ENCODE data around the gene MRPL51.
A peak's percentile ranks its signal among the peaks of the same experiment; 100 is the strongest.
"Not testable (repeated sequence)": the region's sequence is repeated elsewhere in the genome, so short reads cannot be mapped to it uniquely, and the experiment has no call there.

The MRPL51 gene

DNA sequence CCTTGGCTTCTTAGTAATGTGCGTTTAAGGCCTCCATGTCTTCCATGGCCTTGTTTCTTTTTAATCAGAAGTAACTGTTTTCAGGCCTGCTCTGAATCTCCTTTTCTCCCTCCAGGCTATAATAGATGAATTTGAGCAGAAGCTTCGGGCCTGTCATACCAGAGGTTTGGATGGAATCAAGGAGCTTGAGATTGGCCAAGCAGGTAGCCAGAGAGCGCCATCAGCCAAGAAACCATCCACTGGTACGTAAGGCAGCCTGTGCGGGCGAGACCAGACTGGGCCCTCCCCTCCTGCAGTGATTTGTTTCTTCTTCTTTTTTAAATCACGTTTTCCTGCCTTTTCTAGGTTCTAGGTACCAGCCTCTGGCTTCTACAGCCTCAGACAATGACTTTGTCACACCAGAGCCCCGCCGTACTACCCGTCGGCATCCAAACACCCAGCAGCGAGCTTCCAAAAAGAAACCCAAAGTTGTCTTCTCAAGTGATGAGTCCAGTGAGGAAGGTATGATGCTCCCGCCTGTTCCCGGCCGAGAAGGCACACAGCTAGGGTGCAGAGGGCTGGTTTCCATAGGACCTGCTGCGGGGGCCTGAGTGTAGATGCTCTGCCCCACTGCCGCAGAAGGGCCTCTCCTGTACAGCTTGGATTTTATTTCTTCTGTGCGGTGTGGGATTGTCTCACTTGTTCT lies 37.7 kb upstream of the MRPL51 start:
- no peak for DNase-seq

DNA sequence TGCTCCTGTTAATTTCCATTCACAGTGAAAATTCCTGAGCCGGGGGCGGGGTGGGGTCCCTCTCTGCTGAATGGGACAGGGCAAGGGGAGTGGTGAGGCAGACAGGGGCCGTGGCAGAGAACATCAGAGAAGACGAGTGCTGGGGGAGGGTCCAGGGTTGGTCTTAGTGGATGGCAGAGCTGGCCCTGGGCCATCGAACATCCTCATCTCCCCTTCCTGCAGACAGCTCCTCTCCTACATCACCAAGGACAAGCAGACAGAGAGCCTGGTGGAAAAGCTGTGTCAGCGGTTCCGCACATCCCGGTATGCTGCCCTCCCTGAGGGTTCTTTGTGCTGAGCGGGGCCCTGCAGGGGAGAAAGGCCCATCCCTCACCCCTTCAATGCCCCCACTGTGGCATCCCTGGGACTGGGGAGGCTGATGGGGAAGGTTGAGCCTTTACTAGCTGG lies 36.3 kb upstream of the MRPL51 start:
- DNase-seq: no peak

DNA sequence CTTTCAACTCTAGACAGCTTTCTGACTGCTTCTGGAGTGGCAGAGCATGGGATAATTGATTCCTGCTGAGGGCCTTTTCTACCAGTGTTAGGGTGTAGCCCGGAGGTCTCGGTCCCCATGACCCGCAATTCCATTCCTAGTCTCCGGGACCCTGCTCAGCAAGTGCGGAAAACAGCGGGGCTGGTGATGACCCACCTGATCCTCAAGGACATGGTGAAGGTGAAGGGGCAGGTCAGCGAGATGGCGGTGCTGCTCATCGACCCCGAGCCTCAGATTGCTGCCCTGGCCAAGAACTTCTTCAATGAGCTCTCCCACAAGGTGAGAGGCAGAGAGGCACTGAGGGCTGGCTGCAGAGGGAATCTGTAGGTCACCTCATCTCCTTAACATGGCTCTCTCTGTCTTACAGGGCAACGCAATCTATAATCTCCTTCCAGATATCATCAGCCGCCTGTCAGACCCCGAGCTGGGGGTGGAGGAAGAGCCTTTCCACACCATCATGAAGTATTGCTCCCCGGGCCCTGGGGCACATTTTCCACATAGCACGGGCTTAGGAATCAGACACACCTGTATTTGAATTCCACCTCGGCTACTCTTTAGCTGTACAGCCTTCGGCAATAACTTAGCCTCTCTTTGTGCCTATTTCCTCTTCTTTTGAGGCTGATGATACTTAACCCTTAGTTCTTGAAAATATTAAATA lies 35.6 kb upstream of the MRPL51 start:
- DNase-seq: no peak

DNA sequence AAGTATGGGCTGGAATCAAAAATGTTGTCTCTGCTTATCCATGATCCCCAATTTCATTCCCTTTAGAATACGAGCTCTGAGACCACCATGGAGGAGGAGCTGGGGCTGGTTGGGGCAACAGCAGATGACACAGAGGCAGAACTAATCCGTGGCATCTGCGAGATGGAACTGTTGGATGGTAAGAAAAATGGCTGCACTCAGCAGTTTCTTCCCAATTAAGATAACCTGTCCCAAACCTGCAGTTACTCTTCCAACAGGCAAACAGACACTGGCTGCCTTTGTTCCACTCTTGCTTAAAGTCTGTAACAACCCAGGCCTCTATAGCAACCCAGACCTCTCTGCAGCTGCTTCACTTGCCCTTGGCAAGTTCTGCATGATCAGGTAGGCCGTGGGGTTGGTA lies 34.6 kb upstream of the MRPL51 start:
- DNase-seq: no peak

DNA sequence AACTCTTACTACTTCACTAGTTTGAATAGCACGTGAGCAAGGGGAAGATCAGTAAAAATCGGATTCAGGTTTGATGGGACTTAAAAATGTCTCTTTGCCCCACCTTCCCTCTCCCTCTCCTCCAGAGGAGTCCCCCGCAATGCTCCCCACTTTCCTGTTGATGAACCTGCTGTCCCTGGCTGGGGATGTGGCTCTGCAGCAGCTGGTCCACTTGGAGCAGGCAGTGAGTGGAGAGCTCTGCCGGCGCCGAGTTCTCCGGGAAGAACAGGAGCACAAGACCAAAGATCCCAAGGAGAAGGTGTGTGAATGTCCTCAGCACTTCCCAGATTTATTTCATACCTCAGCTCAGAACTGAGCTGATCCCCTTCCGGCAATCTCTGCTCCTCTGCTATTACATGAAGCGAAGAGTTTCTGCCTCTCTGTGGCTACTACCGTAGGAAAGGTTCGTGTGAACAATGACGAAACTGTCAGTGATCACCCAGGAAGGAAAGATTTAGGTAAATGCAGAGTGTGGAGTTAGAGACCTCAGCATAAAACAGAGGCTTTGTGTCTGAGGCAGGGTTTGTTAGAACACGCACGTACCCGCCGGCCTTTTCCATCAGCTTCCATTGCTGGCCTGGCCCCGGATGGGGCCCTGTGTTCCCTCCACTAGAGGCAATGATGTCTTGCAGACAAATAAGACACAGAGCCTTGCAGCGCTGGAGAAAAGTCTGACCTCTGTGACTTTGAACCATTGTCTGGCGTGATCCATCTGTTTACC lies 33.9 kb upstream of the MRPL51 start:
- no peak for DNase-seq

DNA sequence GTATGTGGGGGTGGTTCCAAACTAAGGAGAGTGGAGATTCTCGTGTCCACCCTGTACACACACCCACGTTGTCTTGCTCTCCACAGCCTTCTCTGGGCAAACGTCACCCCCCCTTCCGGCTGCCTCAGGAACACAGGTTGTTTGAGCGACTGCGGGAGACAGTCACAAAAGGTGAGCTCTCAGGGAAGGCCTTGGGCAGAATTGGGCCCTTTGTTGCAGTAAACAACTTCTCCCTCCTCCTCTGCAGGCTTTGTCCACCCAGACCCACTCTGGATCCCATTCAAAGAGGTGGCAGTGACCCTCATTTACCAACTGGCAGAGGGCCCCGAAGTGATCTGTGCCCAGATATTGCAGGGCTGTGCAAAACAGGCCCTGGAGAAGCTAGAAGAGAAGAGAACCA lies 33.1 kb upstream of the MRPL51 start:
- no peak for DNase-seq

DNA sequence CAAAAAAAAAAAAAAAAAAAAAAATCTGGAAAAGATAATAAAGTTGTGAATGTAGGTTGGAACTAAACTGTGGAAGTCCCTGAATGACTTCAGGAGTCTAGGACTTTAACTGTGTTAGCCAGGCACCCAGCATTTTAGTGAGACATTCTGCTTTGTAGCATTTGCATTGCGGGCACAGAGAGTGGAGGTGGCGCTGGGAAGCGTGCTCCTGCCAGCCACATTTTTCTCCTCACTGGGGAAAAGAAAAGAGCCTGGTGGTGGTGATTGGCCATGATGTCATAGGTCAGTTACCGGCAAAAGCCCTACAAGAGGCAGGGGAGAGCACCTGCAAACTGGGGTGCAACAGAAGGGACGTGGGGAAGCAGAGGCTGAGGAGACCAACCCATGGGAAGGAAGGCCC lies 31.6 kb upstream of the MRPL51 start:
- DNase-seq: no peak

DNA sequence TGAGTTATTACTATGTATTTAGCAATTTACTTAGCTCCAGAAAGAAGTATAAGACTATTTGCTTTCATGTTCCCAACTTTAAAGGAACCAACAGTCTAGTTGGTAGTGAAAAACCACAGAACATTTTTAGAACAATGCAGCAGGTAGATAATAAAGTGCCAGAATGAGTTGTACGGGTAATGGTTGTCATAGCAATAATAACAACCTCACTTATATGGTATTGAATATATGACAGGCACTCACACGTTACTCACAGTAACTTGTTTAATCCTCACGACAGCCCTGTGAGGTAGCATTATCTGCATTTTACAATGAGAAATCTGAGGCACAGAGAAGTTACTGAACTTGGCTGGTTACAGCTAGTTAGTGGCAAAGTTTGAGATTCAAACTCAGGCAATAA lies 30.6 kb upstream of the MRPL51 start:
- no peak for DNase-seq

DNA sequence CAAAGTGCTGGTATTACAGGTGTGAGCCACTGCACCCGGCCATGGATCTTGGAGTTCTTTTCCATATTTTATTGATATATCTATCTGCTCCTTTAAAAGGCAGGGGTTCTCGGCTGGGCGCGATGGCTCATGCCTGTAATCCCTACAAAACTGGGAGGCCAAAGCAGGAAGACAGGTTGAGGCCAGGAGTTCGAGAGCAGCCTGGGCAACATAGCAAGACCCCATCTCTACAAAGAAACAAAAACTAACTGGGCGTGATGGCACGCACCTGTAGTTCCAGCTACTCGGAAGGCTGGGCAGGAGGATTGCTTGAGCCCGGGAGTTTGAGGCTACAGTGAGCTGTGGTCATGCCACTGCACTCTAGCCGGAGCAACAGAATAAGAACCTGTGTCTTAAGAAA lies 29.1 kb upstream of the MRPL51 start:
- DNase-seq: no peak

DNA sequence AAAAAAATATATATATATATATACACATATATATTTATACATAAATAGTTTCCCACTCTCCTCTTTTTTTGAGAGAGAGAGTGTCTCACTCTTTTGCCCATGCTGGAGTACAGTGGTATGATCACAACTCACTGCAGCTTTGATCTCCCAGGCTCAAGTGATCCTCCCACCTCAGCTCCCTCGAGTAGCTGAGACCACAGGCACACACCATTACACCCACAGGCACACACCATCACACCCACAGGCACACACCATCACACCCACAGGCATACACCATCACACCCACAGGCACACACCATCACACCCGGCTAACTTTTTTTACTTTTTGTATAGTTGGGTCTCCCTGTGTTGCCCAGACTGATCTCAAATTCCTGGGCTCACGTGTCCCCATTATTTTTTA lies 27.1 kb upstream of the MRPL51 start:
- DNase-seq: no peak

DNA sequence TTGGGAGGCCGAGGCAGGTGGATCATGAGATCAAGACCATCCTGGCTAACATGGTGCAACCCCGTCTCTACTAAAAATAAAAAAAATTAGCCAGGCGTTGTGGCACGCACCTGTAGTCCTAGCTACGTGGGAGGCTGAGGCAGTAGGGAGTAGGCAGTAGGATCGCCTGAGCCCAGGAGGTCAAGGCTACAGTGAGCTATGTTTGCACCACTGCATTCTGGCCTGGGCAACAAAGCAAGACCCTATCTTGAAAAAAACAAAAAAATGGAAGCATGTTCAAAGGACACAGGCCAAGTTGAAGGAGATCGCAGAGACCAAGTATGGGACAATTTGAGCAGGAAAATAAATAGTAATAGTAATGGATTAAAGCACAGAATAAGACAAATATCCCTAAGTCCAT lies 15.0 kb upstream of the MRPL51 start:
- DNase-seq: no peak

DNA sequence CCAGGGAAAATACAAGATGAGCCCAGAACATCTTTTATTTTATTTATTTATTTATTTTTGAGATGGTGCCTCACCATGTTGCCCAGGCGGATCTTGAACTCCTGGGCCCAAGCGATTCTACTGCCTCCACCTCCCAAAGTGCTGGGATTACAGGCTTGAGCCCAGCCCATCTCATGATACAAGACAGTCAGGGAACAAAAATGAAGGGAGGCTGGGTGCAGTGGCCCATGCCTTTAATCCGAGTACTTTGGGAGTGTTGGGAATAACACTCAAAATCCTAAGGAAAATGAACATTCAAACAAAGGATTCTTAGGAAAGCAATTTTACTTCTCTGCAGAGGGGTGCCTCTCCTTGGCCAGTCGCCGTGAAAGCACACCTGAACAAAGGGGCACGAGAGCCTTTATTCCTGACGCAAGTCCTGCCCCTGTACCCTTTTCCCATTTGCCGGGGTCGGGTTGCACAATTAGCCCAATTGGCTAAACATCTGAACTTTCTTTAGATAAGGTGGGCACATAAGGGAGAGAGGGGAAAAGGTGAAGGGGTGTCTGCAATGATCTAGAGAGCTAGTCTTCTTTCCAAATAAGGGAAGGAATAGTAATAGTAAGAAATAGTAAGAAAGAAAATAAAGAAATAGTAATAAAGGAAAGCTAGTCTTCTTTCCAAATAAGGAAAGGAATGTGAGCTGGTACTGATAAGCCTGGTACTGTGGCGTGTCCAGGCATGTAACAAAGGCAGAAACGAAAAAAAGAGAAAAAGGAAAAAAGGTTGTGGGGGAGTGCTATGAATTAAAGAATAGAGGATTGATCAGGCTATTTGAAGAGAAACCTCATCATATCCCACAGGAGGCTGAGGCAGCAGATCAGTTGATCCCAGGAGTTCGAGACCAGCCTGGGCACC lies 14.3 kb upstream of the MRPL51 start:
- DNase-seq: no peak

DNA sequence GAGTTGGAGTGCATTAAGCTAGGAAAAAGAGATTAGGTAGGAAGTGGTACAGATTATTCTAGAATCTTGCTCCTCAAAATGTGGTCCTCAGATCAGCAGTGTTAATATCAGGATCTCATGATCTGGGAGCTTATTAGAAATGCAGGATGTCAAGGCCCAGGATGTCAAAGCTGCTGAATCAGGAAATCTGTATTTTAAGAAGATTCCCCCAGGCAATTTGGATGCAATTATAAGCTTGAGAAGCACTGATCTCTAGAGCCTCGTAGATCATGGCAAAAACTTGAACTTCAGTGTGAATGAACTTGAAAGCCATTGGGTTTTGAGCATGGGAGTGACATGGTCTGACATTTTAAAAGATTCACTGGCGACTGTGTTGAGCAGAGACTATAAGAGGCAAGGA lies 7.4 kb upstream of the MRPL51 start:
- no peak for DNase-seq

DNA sequence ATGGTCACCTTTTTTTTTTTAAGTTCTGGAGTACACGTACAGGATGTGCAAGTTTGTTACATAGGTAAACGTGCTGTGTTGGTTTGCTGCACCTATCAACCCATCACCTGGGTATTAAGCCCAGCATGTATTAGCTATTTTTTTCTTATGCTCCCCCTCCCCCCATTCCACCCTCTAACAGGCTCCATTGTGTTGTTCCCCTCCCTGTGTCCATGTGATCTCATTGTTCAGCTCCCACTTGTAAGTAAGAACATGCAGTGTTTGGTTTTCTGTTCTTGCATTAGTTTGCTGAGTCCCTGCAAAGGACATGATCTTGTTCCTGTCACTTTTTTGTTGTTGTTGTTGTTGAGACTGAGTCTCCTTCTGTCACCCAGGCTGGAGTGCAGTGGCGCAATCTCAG lies 4.2 kb upstream of the MRPL51 start:
- not testable (repeated sequence) for DNase-seq

DNA sequence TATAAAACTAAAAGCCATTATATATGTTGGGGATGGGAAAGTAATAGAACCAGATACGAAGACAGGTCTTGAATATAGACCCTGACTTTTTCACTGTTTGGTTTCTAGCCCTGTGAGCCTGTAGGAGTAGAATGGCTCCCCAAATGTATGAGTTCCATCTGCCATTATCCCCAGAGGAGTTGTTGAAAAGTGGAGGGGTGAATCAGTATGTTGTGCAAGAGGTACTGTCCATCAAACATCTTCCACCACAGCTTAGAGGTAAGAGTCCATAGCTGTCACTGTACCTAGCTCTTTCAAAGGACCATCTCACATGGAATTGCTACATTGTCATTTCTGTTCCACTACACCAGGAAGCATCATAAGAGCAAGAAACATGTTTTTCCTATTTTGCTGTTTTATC lies 1.9 kb upstream of the MRPL51 start:
- no peak for DNase-seq

DNA sequence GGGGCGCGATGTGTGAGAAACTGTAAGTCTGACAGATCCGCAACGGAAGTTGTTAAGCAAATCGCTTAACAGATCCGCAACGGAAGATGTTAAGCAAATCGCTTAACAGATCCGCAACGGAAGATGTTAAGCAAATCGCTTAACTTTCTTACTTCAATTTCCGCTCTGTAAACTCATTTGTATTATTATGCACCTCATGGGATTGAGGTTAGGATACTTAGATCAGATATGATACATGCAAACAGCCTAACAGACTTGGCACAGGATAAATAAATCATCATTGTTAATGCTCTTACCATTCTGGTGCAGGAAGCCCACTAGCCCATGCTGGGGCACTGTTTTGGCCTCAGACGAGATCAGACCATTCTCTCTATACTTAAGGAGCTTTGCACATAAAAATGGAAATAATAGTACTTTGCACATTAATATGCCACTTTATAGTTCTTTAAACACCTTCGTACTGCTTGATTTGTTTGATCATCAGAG lies 1.2 kb upstream of the MRPL51 start:
- DNase-seq: no peak

DNA sequence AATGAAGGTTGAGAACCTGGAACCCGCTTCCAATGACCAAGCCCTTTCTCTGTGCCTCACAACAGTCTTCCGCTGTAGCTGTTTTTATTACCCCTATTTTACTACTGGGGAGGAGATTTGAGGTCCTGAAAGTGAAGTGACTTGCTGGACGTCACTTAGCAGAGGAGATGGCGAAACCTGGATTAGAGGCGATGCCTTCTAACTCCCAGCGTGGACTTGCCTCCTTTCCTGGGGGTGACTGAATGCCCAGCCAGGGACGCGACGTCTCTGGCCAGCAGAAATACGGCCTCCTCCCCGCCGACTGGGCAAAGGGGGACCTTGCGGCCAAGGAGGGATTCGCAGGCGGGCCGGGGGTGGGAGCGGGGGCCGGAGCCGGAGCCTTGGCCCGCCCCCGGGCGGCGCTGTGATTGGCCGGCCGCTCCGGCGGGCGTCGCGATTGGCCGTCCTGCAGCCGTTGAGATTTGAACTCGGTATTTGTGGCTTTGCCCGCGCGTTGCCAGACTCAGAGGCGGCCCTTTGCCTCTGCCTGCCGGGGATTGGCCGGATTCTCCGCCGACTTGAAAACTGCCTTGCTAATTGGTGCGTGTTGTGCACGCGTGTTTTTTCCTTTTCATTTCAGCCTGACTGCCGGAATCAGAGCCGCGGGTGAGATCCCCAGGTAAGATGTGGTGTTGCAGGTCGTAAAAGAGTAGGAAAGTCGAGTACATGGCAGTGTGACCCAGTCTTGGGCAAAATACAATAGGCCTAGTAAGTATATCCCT lies 615 bp upstream of the MRPL51 start, which contains the start of gene NCAPD2:
Gene NCAPD2, plus strand, starts transcription at position 606 of the 761 bp plus-strand sequence. CDS start 997 bp downstream, outside the sequence.
- peak; percentile 80 to 89 (median 86) for DNase-seq

DNA sequence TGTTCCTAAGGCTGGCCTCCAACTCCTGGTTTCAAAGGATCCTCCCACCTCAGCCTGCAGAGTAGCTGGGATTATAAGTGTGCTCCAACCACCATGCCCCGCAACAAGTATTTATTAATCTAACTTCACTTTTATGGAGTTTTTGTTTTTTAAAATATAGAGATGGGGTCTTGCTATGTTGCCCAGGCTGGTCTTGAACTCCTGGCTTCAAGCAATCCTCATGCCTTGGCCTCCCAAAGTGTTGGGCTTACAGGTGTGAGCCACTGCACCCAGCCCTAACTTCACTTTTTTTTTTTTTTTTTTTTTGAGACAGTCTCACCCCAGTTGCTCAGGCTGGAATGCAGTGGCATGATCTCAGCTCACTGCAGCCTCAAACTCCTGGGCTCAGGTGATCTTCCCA lies 2.4 kb downstream of the MRPL51 start:
- DNase-seq: not testable (repeated sequence)

DNA sequence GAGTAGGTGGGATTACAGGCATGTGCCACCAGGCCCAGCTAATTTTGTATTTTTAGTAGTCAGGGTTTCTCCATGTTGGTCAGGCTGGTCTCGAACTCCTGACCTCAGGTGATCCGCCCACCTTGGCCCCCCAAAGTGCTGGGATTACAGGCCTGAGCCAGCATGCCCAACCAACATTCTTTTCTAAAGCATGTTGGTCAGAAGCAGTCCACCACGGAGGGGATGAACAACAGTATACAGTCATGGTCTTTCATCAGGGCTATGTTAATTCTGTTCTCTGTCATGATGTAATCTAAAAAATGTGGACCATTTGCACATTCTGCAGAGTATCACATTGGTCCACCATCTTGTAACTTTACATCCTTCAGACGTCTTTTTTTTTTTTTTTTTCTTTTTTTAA lies 3.6 kb downstream of the MRPL51 start:
- DNase-seq: no peak

DNA sequence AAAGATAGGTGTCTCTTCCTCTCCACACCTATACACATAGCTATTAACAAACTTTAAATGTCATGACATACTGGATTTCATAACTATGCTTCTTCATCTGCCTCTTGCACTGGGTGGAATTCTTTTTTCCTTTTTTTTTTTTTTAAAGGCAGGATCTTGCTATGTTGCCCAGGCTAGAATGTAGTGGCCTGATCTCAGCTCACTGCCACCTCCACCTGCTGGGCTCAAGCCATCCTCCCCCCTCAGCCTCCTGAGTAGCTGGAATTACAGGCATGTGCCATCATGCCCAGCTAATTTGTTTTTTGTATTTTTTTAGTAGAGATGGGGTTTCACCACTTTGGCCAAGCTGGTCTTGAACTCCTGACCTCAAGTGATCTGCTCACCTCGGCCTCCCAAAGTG lies 4.8 kb downstream of the MRPL51 start:
- no peak for DNase-seq

DNA sequence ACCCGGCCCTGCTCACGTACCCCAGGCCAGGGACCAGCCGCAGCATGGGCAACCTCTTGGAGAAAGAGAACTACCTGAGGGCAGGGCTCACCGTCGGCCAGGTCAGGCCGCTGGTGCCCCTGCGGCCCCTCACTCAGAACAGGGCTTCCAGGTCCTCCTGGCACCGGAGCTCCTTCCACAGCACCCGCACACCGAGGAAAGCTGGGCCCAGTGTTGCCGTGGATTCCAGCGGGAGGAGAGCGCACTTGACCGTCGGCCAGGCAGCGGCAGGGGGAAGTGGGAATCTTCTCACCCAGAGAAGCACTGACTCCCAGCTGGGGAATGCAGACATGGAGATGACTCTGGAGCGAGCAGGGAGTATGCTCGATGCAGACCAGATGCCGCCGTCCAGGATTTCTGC lies 14.6 kb downstream of the MRPL51 start:
- no peak for DNase-seq
